NCI-H345 treated with DMSO at 0.1 percent for 48 hours (cell line): ENCODE measurements around the gene PHYKPL.

Source experiments
- DNase-seq: peaks from one replicate; lab custom pipeline; 2025; ENCODE audit not compliant: unreplicated experiment; lab: John Stamatoyannopoulos, UW

PHYKPL gene

DNA sequence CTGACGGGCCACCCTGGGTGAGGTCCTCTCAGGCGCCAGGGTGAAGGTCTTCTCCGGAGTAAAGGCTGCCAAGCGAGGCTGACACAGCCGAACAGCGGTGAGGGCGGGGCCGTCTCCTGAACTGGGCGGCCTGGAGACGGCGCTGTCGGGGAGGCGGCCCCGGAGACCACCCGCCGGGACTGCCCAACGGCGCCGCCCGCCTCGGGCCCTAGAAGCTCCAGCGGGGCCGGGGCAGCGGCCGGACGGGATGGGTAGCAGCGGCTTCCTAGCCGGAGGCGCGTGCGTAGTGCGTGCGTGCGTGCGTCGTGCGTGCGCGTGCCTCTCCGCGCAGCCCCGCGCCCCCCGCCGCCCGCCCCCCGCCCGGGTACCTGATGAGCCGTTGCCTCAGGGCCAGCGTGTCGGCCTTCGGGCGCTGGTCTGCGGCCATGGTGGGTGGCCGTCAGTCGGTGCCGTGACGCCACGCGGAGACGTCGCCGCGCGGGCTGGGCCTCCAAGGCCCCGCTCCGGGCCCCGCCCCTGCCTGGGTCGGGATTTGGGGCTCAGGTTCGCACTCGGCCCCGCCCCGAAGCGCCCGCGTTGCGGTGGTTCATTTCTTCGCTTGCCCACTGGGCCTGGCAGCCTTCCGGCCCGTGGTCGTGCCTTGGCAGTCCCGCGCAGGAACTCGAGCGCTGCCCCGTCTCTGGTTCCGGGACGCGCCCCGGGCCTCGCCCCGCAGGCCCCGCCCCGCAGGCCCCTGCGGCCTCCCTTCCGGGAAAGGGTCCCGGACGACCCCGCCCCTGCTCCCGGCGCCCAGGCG is at the start of gene PHYKPL:
PHYKPL (minus strand) TSS at position 679 of the 796 bp plus-strand sequence; CDS start at position 427, 252 bp downstream.
- peak; percentile 38 for DNase-seq

DNA sequence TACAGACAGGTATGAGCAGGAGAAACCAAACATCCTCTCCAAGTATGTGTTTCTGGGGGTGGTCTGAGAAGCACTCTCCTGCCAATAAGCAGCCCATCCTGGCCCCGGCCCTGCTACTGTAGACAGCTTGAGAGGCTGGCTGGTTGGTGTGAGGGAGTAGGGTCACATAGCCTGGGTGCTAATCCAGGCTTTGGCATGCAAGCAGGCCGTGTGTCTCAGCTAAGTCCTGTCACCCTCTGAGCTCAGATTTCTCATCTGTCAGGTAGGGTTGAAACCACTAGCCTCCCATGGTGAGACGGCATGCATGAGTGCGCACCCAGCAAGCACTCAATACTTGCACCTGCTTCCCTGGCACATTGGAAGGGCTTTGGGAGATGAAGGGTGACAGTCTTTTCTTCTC is 49.8 kb upstream of the PHYKPL start:
- DNase-seq: peak; percentile 71

DNA sequence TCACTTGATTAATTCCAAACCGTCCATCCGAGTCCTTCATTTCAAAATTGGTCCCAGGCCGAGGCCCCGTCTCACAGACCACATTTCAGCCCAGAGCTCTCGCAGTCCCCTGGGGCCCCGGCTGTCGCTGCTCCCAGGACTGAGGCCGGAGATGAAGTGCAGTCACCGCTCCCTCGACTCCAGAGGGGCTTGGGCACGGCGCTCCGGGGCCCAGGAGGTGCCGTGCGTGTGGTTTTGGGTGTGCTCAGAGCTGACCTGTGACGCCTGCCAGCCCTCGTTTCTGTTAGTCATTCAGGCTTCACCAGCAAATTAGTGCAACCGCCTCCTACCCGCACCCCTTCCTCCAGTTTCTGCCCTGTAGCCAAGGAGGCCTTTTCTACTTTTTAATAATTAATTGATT is 48.7 kb upstream of the PHYKPL start:
- no peak for DNase-seq

DNA sequence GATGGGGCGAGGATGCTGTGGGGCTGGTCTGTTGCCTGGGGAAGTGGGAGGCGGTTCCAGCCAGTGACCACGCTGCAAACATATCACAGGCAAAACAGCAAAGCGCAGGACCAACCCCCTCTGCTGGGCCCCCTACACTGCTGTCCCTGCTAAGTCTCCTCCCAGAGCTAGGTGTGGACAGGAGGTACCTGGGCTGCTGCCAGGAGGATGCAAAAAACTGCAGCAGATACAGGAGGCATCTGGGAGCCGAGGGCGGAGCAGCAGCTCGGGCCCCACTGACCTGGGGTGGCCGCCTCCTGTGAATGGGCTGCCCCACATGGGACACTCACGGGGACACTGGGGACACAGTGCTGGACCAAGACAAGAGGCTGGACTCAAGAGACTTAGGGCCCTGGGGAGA is 48.0 kb upstream of the PHYKPL start:
- DNase-seq: no peak

DNA sequence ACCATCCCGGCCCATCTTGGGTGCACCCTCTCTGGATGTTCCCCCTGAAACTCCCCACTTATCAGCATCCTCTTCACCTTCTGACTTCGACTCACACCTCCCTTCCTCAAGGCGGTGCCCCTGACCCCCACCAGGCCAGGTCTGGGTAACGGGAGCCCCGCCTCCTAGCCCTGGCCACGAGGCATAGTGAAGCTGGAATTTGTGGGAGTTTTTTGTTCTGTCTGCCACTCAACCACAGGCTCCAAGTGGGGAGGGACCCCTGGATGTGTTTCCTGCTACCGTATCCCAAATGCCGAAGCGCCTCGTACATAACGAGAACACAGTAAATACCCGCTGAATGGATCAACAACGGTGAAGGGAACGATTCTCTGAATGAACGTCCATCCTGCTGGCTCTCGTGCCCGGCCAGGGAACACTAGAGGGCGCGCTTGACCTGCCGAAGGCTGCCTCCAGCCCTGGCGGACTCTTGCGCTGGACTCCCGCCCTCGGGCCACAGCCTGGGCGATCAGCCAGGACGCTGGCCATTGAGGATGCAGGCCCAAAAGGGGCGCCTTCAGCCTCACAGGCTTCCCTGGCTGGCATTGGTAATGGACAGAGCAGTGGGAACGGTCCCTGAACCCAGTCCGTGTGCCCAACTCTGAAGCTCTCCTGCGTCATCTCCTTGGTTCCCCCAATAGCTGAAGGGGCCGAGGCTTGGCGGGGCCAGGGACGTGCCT is 47.3 kb upstream of the PHYKPL start:
- DNase-seq: peak; percentile 52

DNA sequence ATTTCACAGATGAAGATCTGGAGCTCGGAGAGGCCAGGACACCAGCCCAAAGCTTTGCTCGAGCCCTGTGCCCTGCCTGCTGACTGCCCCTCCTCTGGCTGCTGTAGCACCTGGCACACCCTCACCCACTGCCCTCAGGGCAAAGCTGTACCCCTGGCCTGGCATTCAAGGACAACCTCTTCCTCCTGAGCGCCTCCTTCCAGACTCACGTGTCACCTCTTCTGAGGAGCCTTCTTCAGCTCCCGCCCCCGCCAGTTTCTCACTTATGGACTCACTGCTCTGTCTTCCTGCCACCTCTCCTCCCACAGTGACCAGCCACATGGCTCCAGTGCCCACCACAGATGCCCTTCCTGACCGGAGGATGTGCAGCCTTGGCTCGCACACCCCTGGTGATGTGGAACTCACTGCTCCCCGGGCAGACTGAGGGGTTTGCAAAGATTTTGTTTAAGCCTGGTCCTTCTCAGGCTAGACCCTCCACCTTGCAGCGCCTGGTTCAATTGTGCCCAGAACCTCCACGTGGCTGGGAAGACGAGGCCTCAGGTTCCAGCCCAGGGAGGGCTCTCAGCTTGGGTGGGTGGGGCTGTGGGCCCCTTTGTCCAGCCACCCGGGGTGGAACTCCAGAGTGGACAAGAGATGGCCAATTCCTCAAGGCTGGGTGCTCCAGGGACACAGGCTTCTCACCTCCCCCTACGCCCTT is 46.6 kb upstream of the PHYKPL start:
- DNase-seq: no peak

DNA sequence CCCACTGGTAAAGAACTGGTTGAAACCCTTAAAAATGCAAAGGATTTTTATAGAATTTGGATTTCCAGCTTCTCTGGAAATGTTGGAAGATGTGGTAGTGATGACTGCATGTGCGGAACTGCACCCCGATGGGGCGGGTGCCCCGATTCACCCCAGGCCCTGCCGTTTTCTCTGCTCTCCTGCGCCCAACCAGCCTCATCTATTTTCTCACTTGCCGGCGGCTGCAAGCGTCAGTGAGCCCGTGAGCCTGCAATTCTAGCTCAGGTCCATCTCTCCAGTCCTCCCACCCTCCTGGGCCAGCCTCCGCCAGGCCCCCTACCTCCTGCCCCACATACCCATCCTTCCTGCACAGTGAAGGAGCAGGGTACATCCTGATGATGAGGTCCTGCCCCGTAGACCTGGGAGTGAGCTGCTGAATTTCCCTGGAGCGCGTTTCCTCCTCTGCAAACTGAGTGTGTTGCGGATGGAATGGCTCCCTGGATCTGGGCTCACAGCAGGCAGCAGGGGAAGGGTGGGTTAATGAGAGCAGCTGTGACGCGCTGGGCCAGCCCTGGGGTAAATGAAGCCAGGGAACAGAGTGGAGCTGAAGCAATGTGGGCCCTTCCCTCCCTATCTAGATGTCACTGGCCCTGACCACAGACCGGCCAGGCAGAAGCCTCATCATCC is 45.9 kb upstream of the PHYKPL start:
- no peak for DNase-seq

DNA sequence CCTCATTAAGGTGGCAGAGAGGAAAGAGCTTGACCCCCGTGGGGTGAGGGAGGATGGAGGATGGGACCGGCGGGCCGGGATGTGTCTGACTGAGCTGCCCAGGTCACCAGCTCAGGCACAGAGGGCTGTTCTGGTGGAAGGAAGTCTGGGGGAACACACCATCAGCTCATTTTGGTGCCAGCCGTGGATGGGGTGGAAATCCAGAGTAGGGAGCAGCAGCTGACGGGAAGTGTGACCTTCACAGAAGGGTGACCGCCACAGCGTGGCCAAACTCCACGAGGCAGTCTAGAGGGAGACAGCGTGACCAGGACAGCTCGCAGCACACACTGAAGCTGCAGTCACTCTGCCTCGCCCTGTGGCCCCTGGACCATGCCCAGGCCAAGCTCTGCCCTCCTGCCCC is 45.3 kb upstream of the PHYKPL start:
- DNase-seq: no peak

DNA sequence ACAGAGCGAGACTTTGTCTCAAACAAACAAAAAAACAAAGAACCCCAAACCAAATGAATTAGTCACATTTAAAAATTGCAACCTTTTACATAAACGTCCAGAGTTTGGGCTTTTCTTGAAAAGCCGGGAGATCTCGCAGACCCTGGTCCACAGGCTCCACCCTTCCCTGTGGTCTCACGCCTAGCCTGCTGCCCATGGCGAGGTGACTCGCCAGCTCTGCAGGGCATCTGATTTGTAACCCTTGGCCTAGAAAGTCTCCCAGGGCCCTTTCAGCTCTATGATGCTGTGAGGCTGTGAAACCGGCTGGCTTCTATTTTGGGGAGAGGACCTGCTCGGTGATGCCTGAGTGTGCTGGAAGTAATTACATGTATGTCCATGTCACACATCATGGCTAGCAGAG is 44.7 kb upstream of the PHYKPL start:
- DNase-seq: no peak

DNA sequence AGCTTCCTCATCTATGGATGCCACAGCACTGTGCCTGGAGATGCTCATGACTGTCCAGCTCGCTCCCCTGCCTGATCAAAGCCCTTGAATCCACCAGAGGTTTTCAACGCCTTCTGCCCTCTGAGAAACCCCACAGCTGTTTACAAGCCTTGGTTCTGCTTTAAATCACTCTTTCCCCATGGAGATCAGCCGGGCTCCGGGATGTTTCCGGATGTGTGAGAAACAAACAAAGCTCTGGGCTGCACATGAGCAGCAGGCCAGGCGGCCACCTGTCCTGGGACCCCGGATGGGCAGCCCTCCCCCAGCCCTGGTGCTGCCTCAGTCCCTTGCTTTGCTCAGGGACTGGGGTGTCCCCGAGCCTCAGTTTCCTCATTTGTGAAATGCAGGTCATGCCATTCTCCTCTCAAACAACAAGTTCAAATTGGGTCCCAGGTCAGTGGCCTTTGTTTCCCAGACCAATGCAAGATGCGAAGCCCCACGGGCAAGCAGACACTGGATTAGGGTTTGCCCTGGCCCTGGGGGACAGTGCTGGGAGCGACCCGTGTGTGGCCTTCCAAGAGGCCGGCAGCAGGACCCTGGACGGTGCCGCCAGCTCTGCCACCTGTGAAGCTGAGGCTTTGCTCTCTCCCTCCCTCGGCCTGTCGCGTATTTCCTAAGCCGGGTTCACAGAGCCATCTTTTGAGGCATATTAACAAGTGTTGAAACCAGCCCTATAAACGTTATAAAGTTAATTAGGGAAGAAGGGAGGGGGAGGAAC is 42.4 kb upstream of the PHYKPL start:
- no peak for DNase-seq

DNA sequence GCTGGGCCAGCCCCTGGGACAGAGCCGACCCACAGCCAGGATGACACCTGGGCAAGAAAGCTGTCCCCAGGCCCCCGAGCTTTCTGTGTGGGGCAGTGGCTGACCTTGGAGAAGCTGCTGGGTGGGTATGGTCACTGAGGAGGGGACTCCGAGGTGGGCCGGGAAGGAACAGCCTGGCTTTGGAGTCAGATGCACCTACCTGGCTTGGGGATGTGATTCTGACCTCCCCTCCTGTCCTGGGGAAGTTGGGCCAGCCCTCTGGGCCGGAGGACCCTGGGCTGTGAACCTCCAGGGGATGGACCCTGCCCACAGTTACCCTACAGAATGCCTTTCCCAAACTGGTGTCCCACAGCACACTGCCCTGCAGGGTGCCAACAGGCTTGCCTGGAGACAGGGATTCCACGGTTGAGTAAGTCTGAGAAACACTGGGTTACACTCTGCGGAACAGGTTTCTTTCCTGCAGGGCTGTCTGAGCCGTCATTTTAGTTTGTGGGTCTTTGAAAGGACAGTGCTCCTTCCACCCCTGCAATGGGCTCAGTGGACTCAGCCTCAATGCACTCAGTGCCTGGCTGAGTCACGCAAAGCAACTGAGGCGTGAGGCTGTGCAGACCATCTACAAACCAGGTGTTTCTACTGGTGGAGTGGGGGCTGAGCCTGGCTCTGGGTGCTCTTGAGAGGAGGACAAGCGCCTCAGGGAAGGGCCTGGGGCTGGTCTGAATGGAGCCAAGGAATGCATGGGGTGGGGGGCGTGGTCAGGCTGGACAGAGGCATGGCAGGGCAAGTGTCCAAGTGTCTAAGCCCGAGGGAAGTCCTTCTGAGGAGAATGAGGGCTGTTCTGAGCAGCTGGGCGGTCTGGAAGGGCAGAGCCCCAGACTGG is 41.3 kb upstream of the PHYKPL start:
- no peak for DNase-seq

DNA sequence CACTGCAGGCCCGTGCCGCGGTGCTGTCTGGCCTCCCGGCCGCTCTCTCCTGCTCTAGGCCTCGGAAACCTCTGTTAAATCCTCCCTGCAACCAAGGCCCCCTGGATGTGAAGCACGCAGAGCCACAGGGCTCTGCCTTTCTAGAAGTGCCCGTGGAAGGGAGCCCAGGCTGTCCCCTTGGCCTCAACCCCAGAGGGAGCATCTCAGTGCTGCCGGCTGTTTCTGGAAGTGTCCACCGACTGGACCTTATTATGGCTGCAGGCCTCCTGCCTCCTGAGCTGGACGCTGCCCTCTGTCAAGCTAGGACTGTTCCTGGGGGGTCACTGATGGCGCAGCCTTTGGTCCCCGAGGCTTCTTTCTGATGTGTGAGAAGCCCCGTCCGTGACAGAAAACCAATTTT is 40.4 kb upstream of the PHYKPL start:
- DNase-seq: no peak

DNA sequence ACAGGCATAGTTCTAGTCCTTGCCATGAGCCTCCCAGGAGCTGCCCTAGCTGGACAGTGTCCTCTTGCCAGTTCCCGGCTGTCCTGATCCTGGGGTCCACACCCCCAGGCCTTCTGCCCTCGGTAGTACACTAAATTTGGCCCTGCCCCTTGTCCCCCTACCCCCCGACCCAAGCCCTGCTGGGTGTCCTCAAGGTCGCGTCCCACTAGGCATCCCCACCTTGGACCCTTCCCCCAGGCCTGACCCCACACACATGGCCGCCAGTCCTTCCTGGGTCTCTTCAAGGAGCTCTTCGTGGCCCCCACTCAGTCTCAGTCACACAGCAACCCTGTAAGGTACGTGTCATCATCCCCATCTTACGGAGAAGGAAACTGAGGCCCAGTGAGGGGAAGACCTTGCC is 40.0 kb upstream of the PHYKPL start:
- no peak for DNase-seq

DNA sequence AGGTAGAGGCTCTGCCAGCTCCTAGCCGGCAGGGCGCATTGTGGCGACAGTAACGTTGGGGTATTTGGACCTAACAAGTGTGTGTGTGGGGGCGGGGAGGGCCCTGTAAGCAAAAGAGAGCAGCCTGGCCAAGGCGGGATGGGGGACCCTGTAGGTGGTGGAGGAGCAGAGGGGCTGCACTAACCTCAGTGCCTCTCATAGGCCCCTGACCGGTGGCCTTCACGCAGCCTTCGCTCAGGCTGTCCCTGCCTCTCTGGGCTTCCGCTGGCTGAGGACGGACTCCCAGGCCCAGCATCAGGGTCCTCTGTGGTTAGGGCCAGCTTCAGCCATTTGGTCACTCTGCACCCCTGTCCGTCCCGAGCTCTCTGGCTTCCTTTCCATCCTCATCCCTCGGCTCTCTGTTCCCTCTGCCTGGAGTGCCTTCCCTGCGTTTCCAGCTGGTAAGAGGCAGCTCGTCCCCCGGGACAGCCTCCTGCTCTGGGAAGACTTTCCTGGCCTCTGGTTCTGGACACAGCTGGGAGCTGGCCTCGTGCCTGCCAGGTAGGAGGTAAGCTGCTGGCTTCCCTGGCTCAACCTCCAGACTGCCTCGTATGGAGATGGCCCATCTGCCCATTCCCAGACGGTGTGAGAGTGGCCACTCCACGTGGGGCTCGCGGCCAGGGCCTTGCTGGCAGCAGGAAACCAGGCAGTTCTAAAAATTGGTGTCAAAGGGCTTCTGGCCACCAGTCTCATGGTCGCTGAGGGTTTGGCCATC is 39.3 kb upstream of the PHYKPL start:
- DNase-seq: no peak

DNA sequence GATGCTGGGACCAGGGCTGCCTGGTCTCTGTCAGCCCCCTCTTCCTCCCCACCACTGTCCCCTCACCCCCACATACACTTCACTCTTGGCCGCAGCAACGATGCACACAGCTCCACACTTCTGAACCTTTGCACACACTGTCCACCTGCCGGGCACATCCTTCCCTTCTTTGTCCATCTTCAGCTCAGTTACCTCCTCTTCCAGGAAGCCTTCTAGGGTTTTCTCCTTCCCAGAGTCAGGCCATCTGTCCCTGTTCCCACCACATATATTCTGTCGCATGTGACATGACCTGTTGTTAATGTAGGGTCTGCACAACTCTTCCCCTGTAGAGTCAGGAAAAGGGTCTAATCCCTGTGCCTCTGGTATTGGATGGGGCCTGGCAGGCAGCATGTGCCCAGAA is 38.6 kb upstream of the PHYKPL start:
- DNase-seq: no peak

DNA sequence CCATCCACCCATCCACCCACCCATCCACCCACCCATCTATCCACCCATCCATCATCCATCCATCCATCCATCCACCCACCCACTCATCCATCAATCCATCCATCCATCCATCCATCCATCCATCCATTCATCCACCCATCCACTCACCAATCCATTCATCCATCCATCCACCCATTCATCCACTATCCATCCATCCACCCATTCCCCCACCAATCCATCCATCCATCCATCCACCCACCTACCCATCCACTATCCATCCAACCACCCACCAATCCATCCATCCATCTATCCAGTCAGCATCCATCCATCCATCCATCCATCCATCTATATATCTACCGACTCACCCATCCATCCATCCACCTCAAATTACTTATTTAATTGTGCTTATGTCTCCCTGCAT is 36.9 kb upstream of the PHYKPL start:
- no peak for DNase-seq

DNA sequence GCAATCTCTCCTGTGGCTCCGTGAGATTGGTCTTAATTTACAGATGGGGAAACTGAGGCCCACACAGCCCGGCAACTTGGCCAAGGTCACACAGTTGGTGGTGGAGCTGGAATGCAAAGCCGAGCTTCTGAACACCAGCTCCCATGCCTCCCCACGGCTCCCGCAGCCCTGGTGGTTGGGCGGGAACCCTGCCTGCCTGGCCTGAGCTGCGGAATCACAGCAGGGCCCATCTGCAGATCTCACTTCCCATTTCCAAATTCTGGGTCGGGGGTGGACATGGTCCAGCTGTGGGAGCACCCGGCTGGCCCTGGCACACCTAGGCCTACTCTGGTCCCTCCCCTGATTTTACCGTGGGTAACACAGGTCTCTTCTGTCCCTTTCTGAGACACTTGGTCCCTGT is 35.3 kb upstream of the PHYKPL start:
- no peak for DNase-seq

DNA sequence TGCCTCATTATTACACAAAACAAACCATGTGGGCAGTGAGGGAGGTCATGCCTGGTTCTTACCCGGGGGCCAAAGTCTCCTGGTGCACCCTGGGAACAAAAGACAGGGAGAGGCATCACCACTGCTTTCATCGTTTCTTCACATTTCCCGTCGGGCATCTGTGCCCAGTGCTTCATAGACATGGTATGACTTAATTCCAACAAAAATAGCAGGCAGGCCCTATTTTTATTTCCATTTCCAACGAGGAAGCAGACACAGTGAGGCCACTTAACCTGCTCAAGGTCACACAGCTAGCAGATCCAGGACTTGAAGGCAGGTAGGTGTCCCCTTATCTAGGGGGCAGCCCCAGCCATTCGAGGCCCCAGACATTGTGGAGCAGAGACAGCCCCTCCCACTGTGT is 34.6 kb upstream of the PHYKPL start:
- no peak for DNase-seq

DNA sequence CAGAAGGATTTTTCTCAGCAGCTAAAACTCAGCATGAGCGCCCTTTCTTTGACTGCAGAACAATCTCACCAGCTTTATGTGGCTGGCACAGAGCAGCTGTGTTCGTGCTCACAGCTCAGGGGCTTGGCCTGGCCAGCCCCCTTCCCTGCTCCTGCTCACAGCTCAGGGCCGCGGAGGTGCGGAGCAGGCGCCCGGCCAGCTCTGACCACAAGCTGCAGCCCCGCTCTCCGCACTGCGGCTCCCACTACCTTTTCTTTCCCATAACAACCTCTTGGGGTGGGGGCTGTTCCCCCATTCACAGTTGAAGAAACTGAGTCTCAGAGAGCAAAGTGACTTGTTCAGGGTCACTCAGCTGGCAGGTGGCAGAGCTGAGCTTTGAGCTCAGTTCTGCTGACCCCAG is 34.0 kb upstream of the PHYKPL start:
- no peak for DNase-seq
